Nephron progenitor cell (in vitro differentiated cells): Measurements from ENCODE around the gene OSBP2.
A peak's percentile ranks its signal among the peaks of the same experiment; 100 is the strongest.

Source experiments
- DNase-seq: peaks from one replicate; pipeline ENCODE4 v3.0.0; 2021
- H3K27ac Mint-ChIP-seq: 2 replicates; pipeline ENCODE4 v1.8.0; 2021; ENCODE audit warnings: mild to moderate bottlenecking, moderate library complexity, mixed read lengths
- H3K27me3 Mint-ChIP-seq: 2 replicates; pipeline ENCODE4 v1.8.0; 2021; ENCODE audit warnings: mild to moderate bottlenecking, low read depth, mixed read lengths; ENCODE audit not compliant: poor library complexity
- H3K36me3 Mint-ChIP-seq: 2 replicates; pipeline ENCODE4 v1.8.0; 2021; ENCODE audit warnings: low read depth, mixed read lengths
- H3K4me1 Mint-ChIP-seq: 2 replicates; pipeline ENCODE4 v1.8.0; 2021; ENCODE audit warnings: mixed read lengths
- H3K4me3 Mint-ChIP-seq: 2 replicates; pipeline ENCODE4 v1.8.0; 2021; ENCODE audit warnings: mild to moderate bottlenecking, moderate library complexity, mixed read lengths
- H3K9me3 Mint-ChIP-seq: 2 replicates; pipeline ENCODE4 v1.8.0; 2021; ENCODE audit warnings: mild to moderate bottlenecking, moderate library complexity, mixed read lengths
- TF ChIP-seq, protein P1 (sequence below): fragments of 200-600 bp; sonication (generic); IDR thresholded peaks from 2 replicates; pipeline ENCODE4 v1.5.0; 2021; ENCODE audit warnings: antibody characterized with exemption

Gene OSBP2

GRCh38 chr22:30803679-30804078, 109.0 kb downstream of the OSBP2 start:
- no peaks in the 10 kb centered on the region for H3K36me3 Mint-ChIP-seq
- TF ChIP-seq, protein P1, sequence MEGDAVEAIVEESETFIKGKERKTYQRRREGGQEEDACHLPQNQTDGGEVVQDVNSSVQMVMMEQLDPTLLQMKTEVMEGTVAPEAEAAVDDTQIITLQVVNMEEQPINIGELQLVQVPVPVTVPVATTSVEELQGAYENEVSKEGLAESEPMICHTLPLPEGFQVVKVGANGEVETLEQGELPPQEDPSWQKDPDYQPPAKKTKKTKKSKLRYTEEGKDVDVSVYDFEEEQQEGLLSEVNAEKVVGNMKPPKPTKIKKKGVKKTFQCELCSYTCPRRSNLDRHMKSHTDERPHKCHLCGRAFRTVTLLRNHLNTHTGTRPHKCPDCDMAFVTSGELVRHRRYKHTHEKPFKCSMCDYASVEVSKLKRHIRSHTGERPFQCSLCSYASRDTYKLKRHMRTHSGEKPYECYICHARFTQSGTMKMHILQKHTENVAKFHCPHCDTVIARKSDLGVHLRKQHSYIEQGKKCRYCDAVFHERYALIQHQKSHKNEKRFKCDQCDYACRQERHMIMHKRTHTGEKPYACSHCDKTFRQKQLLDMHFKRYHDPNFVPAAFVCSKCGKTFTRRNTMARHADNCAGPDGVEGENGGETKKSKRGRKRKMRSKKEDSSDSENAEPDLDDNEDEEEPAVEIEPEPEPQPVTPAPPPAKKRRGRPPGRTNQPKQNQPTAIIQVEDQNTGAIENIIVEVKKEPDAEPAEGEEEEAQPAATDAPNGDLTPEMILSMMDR: no peak
- H3K4me1 Mint-ChIP-seq: peaks cover 4% of the 10 kb centered on the region
- no peaks in the 10 kb centered on the region for H3K9me3 Mint-ChIP-seq
- H3K27me3 Mint-ChIP-seq: peaks cover 97% of the 10 kb centered on the region
- H3K27ac Mint-ChIP-seq: no peak overlapping the region
- no peak overlapping the region for H3K4me3 Mint-ChIP-seq
- DNase-seq: no peak

DNA sequence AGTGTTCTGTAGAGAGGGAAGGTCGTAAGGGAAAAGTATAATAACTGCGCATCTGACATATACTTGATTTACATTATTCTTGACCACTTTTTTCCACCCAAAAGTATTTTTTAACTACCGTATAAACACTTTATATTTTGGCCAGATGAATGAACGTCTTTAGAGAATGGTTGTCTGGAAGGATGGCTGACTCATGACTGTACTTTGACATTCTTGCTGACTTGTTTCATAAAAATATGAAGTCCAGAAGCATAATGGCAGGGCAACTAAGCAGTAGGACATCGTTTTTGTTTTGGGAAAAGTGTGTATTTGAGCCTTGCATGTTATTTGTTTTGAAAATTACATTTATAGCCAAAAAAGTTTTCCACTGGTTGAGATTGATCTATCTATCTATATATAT, 110.0 kb downstream of the OSBP2 start:
- H3K4me1 Mint-ChIP-seq: peaks cover 4% of the 10 kb centered on the region
- peaks cover 97% of the 10 kb centered on the region for H3K27me3 Mint-ChIP-seq
- H3K27ac Mint-ChIP-seq: no peak overlapping the region
- no peaks in the 10 kb centered on the region for H3K36me3 Mint-ChIP-seq
- no peak for DNase-seq
- no peak overlapping the region for H3K4me3 Mint-ChIP-seq
- no peaks in the 10 kb centered on the region for H3K9me3 Mint-ChIP-seq
- TF ChIP-seq, protein P1: no peak

GRCh38 chr22:30806391-30806861, 111.8 kb downstream of the OSBP2 start:
- Mint-ChIP-seq H3K36me3 (no peaks in the 10 kb centered on the region), H3K4me3 (no peak overlapping the region), H3K27ac (no peak overlapping the region), H3K27me3 (peaks cover 85% of the 10 kb centered on the region), H3K4me1 (peaks cover 4% of the 10 kb centered on the region), H3K9me3 (no peaks in the 10 kb centered on the region)
- peak; percentile 27 for DNase-seq
- TF ChIP-seq, protein P1: no peak

DNA sequence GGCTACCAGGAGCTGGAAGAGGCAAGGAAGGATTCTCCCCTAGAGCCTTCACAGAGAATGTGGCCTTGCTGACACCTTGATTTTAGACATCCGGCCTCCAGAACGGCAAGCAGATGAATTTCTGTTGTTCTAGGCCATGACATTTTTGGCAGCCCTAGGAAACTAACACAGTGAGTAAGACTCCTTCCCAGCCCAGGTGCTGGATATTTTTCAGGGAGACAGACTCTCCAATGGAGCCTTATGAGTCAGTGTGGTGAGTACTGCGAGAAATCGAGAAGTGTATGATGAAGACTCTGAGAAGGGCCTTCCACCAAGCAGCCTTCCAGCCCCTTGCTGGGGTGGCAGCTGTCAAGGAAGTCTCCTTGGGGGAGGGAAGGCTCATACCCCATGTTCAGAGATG, 114.4 kb downstream of the OSBP2 start:
- no peaks in the 10 kb centered on the region for H3K36me3 Mint-ChIP-seq
- H3K27me3 Mint-ChIP-seq: peaks cover 61% of the 10 kb centered on the region
- H3K4me1 Mint-ChIP-seq: no peaks in the 10 kb centered on the region
- TF ChIP-seq, protein P1: no peak
- no peak for DNase-seq
- H3K9me3 Mint-ChIP-seq: no peaks in the 10 kb centered on the region
- no peak overlapping the region for H3K27ac Mint-ChIP-seq
- H3K4me3 Mint-ChIP-seq: no peak overlapping the region

DNA sequence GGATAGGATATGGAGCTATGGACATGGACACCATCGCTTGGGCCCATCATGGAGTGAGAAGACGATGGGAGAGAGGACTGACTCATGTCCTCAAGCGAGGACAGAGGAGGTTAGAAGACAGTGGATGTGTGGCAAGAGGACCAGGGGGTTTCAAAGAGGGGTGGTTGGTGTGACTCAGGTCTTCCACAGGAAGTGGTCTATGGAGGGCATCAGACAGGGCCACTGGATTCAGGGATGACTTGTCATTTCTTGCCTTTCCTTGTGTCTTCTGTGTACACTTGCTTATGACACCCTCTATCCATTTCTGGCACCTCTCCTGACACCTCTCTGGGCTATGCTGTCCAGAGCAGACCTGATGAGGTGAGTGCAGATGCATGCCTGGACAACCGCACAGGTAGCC, 115.4 kb downstream of the OSBP2 start:
- H3K27ac Mint-ChIP-seq: no peak overlapping the region
- peaks cover 52% of the 10 kb centered on the region for H3K27me3 Mint-ChIP-seq
- DNase-seq: no peak
- H3K36me3 Mint-ChIP-seq: no peaks in the 10 kb centered on the region
- TF ChIP-seq, protein P1: no peak
- H3K4me3 Mint-ChIP-seq: no peak overlapping the region
- no peaks in the 10 kb centered on the region for H3K9me3 Mint-ChIP-seq
- no peaks in the 10 kb centered on the region for H3K4me1 Mint-ChIP-seq

DNA sequence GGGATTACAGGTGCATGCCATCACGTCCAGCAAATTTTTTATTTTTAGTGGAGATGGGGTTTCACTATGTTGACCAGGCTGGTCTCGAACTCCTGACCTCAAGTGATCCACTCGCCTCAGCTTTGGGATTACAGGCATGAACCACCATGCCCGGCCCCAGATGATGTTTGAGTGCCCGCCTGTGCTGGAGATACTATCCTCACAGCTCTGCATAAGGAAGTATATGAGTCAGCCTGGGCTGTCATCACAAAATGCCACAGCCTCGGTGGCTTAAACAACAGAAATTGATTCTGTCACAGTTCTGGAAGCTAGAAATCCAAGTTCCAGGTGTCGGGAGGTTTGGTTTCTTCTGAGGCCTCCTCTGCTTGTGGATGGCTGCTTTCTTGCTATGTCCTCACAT, 119.3 kb downstream of the OSBP2 start:
- TF ChIP-seq, protein P1: no peak
- no peaks in the 10 kb centered on the region for H3K36me3 Mint-ChIP-seq
- DNase-seq: no peak
- H3K27me3 Mint-ChIP-seq: peaks cover 40% of the 10 kb centered on the region
- H3K27ac Mint-ChIP-seq: no peak overlapping the region
- H3K4me1 Mint-ChIP-seq: no peaks in the 10 kb centered on the region
- no peaks in the 10 kb centered on the region for H3K9me3 Mint-ChIP-seq
- H3K4me3 Mint-ChIP-seq: no peak overlapping the region
